GM18867 (cell line): Measurements from ENCODE around the gene COL6A1.

Experiments
- ATAC-seq: cut with Tn5 transposase; IDR thresholded peaks from one replicate; pipeline ENCODE4 v1.9.1; 2021; ENCODE audit warnings: mild to moderate bottlenecking, moderate library complexity; ENCODE audit not compliant: unreplicated experiment

COL6A1 gene

GRCh38 chr21:46023555-46023954, 42.0 kb downstream of the COL6A1 start:
- ATAC-seq: no peak

- no peak for ATAC-seq
Observed at GRCh38 chr21:46024141-46024540, 42.6 kb downstream of the COL6A1 start.

- ATAC-seq: no peak
Observed at GRCh38 chr21:46025113-46025770, 43.7 kb downstream of the COL6A1 start.

GRCh38 chr21:46027851-46028493, 46.4 kb downstream of the COL6A1 start:
- no peak for ATAC-seq

GRCh38 chr21:46028573-46029091, 47.1 kb downstream of the COL6A1 start:
- ATAC-seq: no peak

- no peak for ATAC-seq
Observed at GRCh38 chr21:46029186-46029924, 47.8 kb downstream of the COL6A1 start.

- no peak for ATAC-seq
Observed at GRCh38 chr21:46031484-46031883, 49.9 kb downstream of the COL6A1 start.

GRCh38 chr21:46032100-46032499, 50.5 kb downstream of the COL6A1 start:
- no peak for ATAC-seq

GRCh38 chr21:46033410-46034400, 52.1 kb downstream of the COL6A1 start:
- no peak for ATAC-seq

GRCh38 chr21:46035809-46036695, 54.5 kb downstream of the COL6A1 start:
- ATAC-seq: no peak

- no peak for ATAC-seq
Observed at GRCh38 chr21:46036696-46037330, 55.2 kb downstream of the COL6A1 start.

- no peak for ATAC-seq
Observed at GRCh38 chr21:46037331-46038325, 56.1 kb downstream of the COL6A1 start.

- no peak for ATAC-seq
Observed at GRCh38 chr21:46038341-46038829, 56.8 kb downstream of the COL6A1 start.

- ATAC-seq: no peak
Observed at GRCh38 chr21:46038871-46039397, 57.4 kb downstream of the COL6A1 start.

- ATAC-seq: no peak
Observed at GRCh38 chr21:46039891-46040660, 58.5 kb downstream of the COL6A1 start.

- no peak for ATAC-seq
Observed at GRCh38 chr21:46040707-46041106, 59.1 kb downstream of the COL6A1 start.

- no peak for ATAC-seq
Observed at GRCh38 chr21:46041183-46041582, 59.6 kb downstream of the COL6A1 start.
